ENCODE measurements around the gene BCAT1.

The BCAT1 gene

DNA sequence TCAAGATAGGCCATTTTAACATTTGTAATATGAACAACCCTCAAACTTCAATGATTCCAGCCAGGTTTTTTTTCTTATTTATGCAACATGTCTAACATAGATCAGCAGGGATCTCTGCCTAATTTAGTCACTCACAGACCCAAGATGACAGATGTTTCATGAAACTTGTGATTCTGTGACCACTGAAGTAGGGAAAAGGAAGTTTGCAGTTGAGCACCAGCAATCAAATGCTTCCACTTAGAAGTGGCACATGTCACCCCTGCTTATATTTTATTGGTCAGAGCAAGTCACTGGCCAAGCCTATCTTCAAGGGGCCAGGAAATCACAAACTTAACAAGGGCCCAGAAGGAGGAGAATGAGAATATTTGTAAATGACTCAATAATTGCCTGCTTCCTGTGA, 150.6 kb downstream of the BCAT1 start:
- TF ChIP-seq, protein P1, sequence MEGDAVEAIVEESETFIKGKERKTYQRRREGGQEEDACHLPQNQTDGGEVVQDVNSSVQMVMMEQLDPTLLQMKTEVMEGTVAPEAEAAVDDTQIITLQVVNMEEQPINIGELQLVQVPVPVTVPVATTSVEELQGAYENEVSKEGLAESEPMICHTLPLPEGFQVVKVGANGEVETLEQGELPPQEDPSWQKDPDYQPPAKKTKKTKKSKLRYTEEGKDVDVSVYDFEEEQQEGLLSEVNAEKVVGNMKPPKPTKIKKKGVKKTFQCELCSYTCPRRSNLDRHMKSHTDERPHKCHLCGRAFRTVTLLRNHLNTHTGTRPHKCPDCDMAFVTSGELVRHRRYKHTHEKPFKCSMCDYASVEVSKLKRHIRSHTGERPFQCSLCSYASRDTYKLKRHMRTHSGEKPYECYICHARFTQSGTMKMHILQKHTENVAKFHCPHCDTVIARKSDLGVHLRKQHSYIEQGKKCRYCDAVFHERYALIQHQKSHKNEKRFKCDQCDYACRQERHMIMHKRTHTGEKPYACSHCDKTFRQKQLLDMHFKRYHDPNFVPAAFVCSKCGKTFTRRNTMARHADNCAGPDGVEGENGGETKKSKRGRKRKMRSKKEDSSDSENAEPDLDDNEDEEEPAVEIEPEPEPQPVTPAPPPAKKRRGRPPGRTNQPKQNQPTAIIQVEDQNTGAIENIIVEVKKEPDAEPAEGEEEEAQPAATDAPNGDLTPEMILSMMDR (conservative IDR thresholded peaks at IDR 0.05): no peak

DNA sequence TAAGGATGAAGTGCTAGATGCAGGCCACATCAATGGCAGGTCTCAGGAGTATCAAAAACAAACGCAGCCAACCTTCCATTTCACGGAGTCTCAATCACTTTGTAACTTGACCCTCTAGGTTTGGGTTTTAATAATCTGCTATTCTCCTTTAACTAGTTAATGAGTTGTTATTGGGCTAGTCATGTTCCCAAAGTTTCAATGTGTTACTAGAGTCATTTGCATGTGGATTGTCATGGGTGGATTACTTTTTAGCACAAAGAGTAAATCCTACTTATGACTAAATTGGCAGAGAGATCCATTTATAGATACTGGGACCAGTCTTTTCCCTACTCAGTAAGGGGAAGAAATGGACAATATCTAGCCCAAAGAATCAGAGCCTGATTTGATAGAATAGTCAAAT, 151.0 kb downstream of the BCAT1 start:
- TF ChIP-seq, protein P1 (conservative IDR thresholded peaks at IDR 0.05): no peak
- H3K27ac ChIP-seq: no peak overlapping the region

More for the DNA sequence above, 150.6 kb downstream of the BCAT1 start:
- no peak overlapping the region for H3K27ac ChIP-seq

DNA sequence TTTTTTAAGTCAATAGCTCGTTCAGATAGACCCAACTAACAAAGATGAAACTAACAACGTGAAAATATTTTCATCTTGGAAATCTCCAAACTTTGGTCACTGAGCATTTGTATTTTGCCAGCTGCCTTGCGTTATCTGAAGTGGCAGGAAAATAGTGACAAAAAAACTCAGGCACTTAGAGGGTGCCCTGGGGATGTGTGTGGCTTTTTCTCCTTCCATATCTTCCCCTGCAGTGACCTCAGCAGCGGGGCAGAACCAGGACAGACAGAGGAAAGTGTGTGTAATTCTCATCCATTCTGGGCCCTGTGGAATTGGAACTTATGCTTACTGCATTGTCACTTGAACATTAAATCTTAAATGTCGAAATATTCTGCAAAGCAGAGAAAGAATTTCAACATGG, 152.0 kb downstream of the BCAT1 start:
- H3K27ac ChIP-seq: no peak overlapping the region
- TF ChIP-seq, protein P1 (conservative IDR thresholded peaks at IDR 0.05): no peak

DNA sequence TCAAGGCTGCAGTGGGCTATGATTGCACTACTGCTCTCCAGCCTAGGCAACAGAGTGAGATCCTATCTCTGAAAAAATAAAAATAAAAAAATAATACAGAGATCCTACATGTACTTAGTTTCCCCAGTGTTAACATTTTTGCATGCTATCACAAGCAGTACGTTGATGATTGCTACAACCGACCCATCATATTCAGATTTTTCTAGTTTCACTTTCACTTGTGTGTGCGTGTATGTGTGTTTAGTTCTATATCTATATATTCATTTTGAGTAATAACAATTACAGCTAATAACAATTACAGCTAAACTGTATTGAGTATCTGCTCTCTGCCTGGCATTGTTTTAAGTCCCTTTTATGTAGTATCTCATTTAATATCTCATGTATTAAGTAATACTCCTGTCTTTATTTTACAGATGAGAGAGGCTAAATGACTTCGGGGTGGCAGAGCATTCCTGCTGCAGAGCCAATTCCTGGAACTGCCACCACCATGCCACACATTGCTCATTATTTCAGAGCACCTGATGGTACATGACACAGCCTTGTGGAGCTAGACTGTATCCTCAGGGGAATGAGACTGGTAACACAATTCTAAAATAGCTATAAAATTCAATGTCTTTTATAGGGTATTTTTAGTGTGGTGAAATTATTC, 153.1 kb downstream of the BCAT1 start:
- TF ChIP-seq, protein P1 (conservative IDR thresholded peaks at IDR 0.05): no peak
- H3K27ac ChIP-seq: no peak overlapping the region

DNA sequence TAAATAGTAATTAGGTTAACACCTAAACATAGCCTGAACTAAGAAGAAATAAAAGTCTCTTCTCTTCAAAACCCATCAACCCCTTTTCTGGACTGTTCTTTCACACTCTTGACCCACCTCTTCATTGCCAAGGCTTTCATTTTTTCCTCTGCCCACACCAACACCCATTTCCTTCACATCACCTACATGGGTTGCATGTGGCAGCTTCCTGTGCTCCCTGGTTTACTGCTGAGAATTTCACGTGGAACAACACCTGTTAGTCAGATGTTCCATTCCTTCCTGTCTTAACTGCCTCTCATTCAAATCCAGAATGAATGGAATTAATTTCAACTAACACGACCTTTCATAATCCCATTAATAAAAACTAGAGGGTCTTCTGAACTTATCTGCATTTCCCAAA, 157.3 kb downstream of the BCAT1 start:
- H3K27ac ChIP-seq: no peak overlapping the region
- TF ChIP-seq, protein P1 (conservative IDR thresholded peaks at IDR 0.05): no peak

DNA sequence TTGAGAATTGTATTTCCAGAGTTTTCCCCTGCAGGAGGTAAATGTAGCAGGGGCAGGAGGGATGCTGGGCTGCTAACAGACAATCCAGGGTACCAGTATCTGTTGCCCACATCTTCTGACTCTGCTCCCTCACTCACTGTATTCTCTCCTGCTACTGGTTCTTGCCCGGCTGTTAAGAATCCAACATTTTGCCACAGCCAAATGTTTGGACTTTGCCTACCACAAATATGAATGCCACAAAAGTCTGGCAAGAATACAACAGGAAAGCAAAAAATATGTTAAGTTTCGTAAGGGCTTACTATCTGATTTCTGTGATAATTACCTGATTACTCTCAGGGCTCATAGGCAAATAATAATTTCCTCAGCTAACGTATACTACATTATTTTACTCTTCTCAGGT, 160.0 kb downstream of the BCAT1 start:
- H3K27ac ChIP-seq: no peak overlapping the region
- TF ChIP-seq, protein P1 (conservative IDR thresholded peaks at IDR 0.05): no peak

DNA sequence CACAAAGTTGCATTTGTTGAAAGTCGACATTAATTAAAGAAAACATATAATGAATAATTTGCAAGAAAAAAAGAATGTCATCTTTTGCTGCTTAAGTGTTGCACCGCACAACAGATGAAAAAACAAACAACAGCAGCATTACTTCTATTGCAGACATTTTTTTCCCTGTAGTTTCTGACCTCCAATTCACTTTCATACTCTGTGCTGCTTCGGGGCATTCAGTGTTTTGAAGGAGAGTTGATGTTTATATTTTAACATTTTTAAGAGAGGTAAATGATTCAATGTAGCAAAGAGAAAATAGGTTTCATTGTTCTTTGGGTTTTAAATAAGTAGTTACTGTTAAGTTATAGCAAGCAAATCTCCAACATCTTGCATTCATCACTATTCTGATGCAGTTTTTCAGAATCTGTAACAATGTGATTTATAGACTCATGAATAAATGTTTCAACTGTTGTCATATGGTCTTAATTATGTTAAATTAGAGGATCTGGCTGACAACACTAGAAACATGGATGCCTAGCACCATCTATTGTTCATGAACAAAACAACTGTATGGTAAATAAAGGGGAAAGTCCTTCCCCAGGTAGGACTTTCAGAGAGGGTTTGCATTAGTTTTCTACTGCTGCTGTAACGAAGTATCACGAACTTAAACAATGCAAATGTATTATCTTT, 168.1 kb downstream of the BCAT1 start:
- TF ChIP-seq, protein P1 (conservative IDR thresholded peaks at IDR 0.05): peak; percentile 46
- H3K27ac ChIP-seq: no peak overlapping the region
